ENCODE measurements around the gene PRIMPOL. TPM values are rescaled to one million over a fixed set of nuclear protein-coding genes. Genes with fewer than 3 reads are reported as not detected.

PRIMPOL gene
- total and polyA plus RNA-seq, 2 experiments from 2014 or later: 9.1 to 14.5 TPM

DNA sequence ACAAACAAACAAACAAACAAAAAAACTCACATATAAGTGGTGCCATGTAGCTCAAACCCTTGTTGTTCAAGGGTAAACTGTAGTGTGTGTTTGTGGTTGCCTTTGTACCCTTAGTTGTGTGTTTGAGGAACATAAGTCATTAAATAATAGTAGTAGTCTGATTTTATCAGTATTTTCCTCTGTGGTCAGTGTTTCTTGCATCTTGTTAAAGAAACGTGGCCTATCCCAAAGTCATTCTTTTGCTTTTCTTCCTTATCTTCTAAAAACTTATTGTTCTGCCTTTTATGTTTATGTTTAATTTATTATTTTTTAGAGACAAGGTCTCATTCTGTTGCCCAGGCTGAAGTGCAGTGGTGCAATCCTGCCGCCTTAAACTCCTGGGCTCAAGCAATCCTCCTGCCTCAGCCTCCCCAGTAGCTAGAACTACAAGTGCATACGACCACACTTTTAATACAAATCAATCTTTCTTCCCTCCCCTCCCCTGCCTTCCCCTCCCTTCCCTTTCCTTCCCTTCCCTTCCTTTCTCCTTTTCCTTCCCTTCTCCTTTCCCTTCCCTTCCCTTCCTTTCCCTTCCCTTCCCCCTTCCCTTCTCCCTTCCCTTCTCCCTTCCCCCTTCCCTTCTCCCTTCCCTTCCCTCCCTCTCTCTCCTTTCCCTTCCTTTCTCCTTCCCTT is 26.4 kb downstream of the PRIMPOL start:
- TF ChIP-seq EZH2 (IDR thresholded peaks at IDR 0.05; ENCODE audit: borderline replicate concordance) (no peak), EZH2phosphoT487 (IDR thresholded peaks at IDR 0.05; ENCODE audit: low read depth, severe bottlenecking, unreplicated experiment) (no peak)
- TF ChIP-seq, protein P1, sequence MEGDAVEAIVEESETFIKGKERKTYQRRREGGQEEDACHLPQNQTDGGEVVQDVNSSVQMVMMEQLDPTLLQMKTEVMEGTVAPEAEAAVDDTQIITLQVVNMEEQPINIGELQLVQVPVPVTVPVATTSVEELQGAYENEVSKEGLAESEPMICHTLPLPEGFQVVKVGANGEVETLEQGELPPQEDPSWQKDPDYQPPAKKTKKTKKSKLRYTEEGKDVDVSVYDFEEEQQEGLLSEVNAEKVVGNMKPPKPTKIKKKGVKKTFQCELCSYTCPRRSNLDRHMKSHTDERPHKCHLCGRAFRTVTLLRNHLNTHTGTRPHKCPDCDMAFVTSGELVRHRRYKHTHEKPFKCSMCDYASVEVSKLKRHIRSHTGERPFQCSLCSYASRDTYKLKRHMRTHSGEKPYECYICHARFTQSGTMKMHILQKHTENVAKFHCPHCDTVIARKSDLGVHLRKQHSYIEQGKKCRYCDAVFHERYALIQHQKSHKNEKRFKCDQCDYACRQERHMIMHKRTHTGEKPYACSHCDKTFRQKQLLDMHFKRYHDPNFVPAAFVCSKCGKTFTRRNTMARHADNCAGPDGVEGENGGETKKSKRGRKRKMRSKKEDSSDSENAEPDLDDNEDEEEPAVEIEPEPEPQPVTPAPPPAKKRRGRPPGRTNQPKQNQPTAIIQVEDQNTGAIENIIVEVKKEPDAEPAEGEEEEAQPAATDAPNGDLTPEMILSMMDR (IDR thresholded peaks at IDR 0.05; ENCODE audit: poor library complexity): no peak
- Histone ChIP-seq H3K4me3 (no peak overlapping the region), H3K79me2 (no peaks in the 10 kb centered on the region), H3K27me3 (no peaks in the 10 kb centered on the region), H3K4me2 (no peak overlapping the region), H3K36me3 (replicated peaks; ENCODE audit: insufficient read depth, low read depth) (no peaks in the 10 kb centered on the region), H3K9me2 (replicated peaks; ENCODE audit: insufficient read depth) (no peaks in the 10 kb centered on the region), H2AFZ (no peak overlapping the region), H3K27ac (no peak overlapping the region), H3K9me3 (ENCODE audit: low read depth) (no peaks in the 10 kb centered on the region), H3K4me1 (ENCODE audit: insufficient read depth) (no peaks in the 10 kb centered on the region), H4K20me1 (ENCODE audit: insufficient read depth, poor library complexity, severe bottlenecking) (no peaks in the 10 kb centered on the region)
- no peak for DNase-seq (ENCODE audit: low spot score)
- 90% methylated on average over 3 of the region's 3 CpGs for WGBS (ENCODE audit: low lambda C conversion rate, missing lambda C conversion rate)

DNA sequence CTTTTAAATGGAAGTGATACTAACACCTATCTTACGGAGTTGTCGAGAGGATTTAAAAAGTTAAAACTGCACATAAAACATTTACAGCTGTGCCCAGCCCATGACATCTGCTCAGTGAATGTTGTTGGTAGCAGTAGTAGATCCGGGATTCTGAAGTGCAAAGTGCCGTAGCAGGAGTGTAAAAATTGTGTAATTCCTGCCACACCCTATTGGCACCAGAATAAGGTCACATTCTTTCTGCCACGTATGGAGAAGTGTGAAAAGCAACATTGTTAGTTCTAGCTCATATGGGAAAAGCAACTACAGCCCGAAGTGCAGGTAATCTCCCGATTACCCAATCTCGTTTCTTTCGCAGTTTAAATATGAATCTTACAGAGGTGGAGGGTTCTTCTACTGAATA is 31.2 kb downstream of the PRIMPOL start:
- Histone ChIP-seq H3K4me1 (ENCODE audit: insufficient read depth) (no peaks in the 10 kb centered on the region), H2AFZ (no peak overlapping the region), H4K20me1 (ENCODE audit: insufficient read depth, poor library complexity, severe bottlenecking) (no peaks in the 10 kb centered on the region), H3K4me3 (no peak overlapping the region), H3K9me2 (replicated peaks; ENCODE audit: insufficient read depth) (no peaks in the 10 kb centered on the region), H3K4me2 (no peak overlapping the region), H3K9me3 (ENCODE audit: low read depth) (no peaks in the 10 kb centered on the region), H3K27me3 (no peaks in the 10 kb centered on the region), H3K27ac (peak overlapping the region; percentile 27), H3K79me2 (no peaks in the 10 kb centered on the region), H3K36me3 (replicated peaks; ENCODE audit: insufficient read depth, low read depth) (no peaks in the 10 kb centered on the region)
- DNase-seq (ENCODE audit: low spot score): peak; percentile 8
- TF ChIP-seq, protein P1 (IDR thresholded peaks at IDR 0.05; ENCODE audit: poor library complexity): no peak
- TF ChIP-seq EZH2phosphoT487 (IDR thresholded peaks at IDR 0.05; ENCODE audit: low read depth, severe bottlenecking, unreplicated experiment): no peak
- TF ChIP-seq EZH2 (IDR thresholded peaks at IDR 0.05; ENCODE audit: borderline replicate concordance): no peak
- 84% methylated on average over 9 of the region's 9 CpGs for WGBS (ENCODE audit: low lambda C conversion rate, missing lambda C conversion rate)

DNA sequence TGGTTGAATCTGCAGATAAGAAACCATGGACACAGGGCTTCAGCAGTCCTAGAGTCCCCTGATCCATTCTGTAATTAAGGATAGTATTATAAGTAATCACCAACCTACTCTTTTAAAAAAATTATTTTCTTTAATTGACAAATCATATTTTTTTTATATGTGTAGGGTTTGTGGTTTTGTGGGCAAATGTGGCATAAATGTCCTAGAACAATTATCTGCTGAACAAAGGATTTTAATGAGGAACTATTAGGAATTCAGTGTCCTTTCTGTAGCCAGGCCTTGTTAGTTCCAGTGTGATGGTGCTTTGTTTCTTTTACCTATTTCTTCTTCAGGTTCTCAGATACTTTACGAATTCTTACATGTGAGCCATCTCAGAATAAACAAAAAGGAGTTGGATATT is 32.4 kb downstream of the PRIMPOL start:
- WGBS (ENCODE audit: low lambda C conversion rate, missing lambda C conversion rate): 100% methylated on average over 1 of the region's 1 CpG
- H3K9me2 ChIP-seq (replicated peaks; ENCODE audit: insufficient read depth): no peaks in the 10 kb centered on the region
- no peaks in the 10 kb centered on the region for H3K27me3 ChIP-seq
- H3K79me2 ChIP-seq: no peaks in the 10 kb centered on the region
- no peaks in the 10 kb centered on the region for H3K4me1 ChIP-seq (ENCODE audit: insufficient read depth)
- H3K4me2 ChIP-seq: no peak overlapping the region
- no peak overlapping the region for H3K4me3 ChIP-seq
- no peak for DNase-seq (ENCODE audit: low spot score)
- TF ChIP-seq EZH2phosphoT487 (IDR thresholded peaks at IDR 0.05; ENCODE audit: low read depth, severe bottlenecking, unreplicated experiment) (no peak), EZH2 (IDR thresholded peaks at IDR 0.05; ENCODE audit: borderline replicate concordance) (no peak)
- TF ChIP-seq, protein P1 (IDR thresholded peaks at IDR 0.05; ENCODE audit: poor library complexity): no peak
- no peaks in the 10 kb centered on the region for H3K36me3 ChIP-seq (replicated peaks; ENCODE audit: insufficient read depth, low read depth)
- H2AFZ ChIP-seq: no peak overlapping the region
- no peaks in the 10 kb centered on the region for H4K20me1 ChIP-seq (ENCODE audit: insufficient read depth, poor library complexity, severe bottlenecking)
- H3K27ac ChIP-seq: no peak overlapping the region
- H3K9me3 ChIP-seq (ENCODE audit: low read depth): no peaks in the 10 kb centered on the region

Data from hepatocyte (in vitro differentiated cells).